Epithelial cell of proximal tubule (primary cell): ENCODE results near the gene OSBPL1A. TPM values are rescaled to one million over a fixed set of nuclear protein-coding genes. Genes with fewer than 3 reads are reported as not detected.

Experiments
- DNase-seq: peaks from one replicate; pipeline ENCODE4 v3.0.0-alpha.2; 2011; ENCODE audit warnings: low read depth
- H3K4me3 ChIP-seq: 2 replicates; pipeline ENCODE4 v1.5.1; 2011; ENCODE audit warnings: low read depth, mild to moderate bottlenecking, low read length
- total RNA-seq: library from RNA; depleted of rRNA; stranded (reverse); fragments of >200 nt; gene quantifications from 2 replicates; pipeline ENCODE4 v1.2.3, GENCODE V29; 2015
- TF ChIP-seq, protein P1 (sequence below): conservative IDR thresholded peaks from 2 replicates; pipeline ENCODE4 v1.5.1; 2012; ENCODE audit warnings: low read depth, mild to moderate bottlenecking, low read length

The OSBPL1A gene
- total RNA-seq, 1 donor from 2014 or later = 24.7 TPM

- DNase-seq = no peak
- no peak overlapping the region for H3K4me3 ChIP-seq
- TF ChIP-seq, protein P1, sequence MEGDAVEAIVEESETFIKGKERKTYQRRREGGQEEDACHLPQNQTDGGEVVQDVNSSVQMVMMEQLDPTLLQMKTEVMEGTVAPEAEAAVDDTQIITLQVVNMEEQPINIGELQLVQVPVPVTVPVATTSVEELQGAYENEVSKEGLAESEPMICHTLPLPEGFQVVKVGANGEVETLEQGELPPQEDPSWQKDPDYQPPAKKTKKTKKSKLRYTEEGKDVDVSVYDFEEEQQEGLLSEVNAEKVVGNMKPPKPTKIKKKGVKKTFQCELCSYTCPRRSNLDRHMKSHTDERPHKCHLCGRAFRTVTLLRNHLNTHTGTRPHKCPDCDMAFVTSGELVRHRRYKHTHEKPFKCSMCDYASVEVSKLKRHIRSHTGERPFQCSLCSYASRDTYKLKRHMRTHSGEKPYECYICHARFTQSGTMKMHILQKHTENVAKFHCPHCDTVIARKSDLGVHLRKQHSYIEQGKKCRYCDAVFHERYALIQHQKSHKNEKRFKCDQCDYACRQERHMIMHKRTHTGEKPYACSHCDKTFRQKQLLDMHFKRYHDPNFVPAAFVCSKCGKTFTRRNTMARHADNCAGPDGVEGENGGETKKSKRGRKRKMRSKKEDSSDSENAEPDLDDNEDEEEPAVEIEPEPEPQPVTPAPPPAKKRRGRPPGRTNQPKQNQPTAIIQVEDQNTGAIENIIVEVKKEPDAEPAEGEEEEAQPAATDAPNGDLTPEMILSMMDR = no peak
Measured at GRCh38 chr18:24198461-24198860, 199.2 kb downstream of the OSBPL1A start.

GRCh38 chr18:24197412-24197811 lies 200.2 kb downstream of the OSBPL1A start:
- TF ChIP-seq, protein P1 = no peak
- H3K4me3 ChIP-seq = no peak overlapping the region
- no peak for DNase-seq

GRCh38 chr18:24196764-24197163 lies 200.9 kb downstream of the OSBPL1A start:
- TF ChIP-seq, protein P1 = no peak
- DNase-seq = no peak
- no peak overlapping the region for H3K4me3 ChIP-seq

GRCh38 chr18:24195296-24196053 lies 202.1 kb downstream of the OSBPL1A start:
- TF ChIP-seq, protein P1 = no peak
- no peak overlapping the region for H3K4me3 ChIP-seq
- DNase-seq = no peak

DNA sequence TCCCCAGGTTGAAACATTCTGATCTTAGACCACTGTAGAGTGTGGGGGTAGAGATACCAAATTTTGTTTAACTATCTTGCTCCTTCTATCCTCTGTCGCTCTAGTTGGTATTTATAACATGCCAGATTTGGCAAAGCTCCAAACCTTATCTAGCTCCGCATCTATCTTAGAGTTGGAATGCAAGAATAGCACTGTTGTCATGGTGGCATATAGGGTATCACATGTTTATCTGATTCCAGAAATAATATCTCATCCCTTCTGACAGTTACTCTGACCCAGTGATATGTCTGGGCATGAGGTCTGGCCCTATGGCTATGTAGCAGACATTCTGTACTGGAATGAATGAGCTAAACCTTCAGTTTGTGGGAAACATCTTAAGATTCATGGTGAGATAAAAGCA lies 207.0 kb downstream of the OSBPL1A start:
- H3K4me3 ChIP-seq = no peak overlapping the region
- TF ChIP-seq, protein P1 = no peak
- DNase-seq = no peak

- no peak overlapping the region for H3K4me3 ChIP-seq
- no peak for DNase-seq
- TF ChIP-seq, protein P1 = no peak
Measured at GRCh38 chr18:24189664-24190346, 207.8 kb downstream of the OSBPL1A start.

- no peak overlapping the region for H3K4me3 ChIP-seq
- DNase-seq = no peak
- TF ChIP-seq, protein P1 = no peak
Measured at GRCh38 chr18:24189007-24189528, 208.6 kb downstream of the OSBPL1A start.
